Esophagus muscularis mucosa (tissue), 4 donors: Measurements from ENCODE around the gene PPP6R2. TPM values are rescaled to one million over a fixed set of nuclear protein-coding genes. Genes with fewer than 3 reads are reported as not detected.

Experiments
- DNase-seq: peaks from one replicate; pipeline ENCODE4 v3.0.0-alpha.2; 2017; ENCODE audit errors: extremely low spot score
- H3K27ac ChIP-seq, 4 donors: fragments of 200-600 bp; sonication (generic); replicated peaks in 1 of 4; 1 replicate in 3 of 4; 2 replicates in 1 of 4; pipeline ENCODE4 v1.5.1; 2016 to 2019; ENCODE audit warnings: mild to moderate bottlenecking in 1 of 4
- H3K27me3 ChIP-seq, 4 donors: fragments of 200-600 bp; sonication (generic); one replicate each; pipeline versions ENCODE4 v1.5.1 to v1.6.0; 2016 to 2019
- H3K36me3 ChIP-seq, 4 donors: fragments of 200-600 bp; sonication (generic); one replicate each; pipeline ENCODE4 v1.5.1; 2016 to 2019
- H3K4me1 ChIP-seq, 4 donors: fragments of 200-600 bp; sonication (generic); one replicate each; pipeline ENCODE4 v1.5.1; 2016 to 2019
- H3K4me3 ChIP-seq, 4 donors: fragments of 200-600 bp; sonication (generic); 1 replicate in 2 of 4; 2 replicates in 2 of 4; pipeline ENCODE4 v1.5.1; 2016 to 2019; ENCODE audit warnings: mild to moderate bottlenecking in 4 of 4, moderate library complexity in 1 of 4
- H3K9me3 ChIP-seq, 4 donors: fragments of 200-600 bp; sonication (generic); 1 replicate in 3 of 4; 2 replicates in 1 of 4; pipeline ENCODE4 v1.5.1; 2016 to 2019
- CTCF ChIP-seq, 3 experiments: fragments of 200-600 bp in 2 of 3; fragments of 450-650 bp in 1 of 3; sonication (generic) in 2 of 3; IDR thresholded peaks; one replicate each; pipeline ENCODE4 v1.5.1; 2017 to 2019; ENCODE audit warnings: antibody characterized with exemption in 3 of 3, mild to moderate bottlenecking in 2 of 3, moderate library complexity in 1 of 3
- EP300 ChIP-seq: sonication (generic); formaldehyde crosslinking; IDR thresholded peaks from one replicate; pipeline ENCODE4 v1.6.1; 2017; ENCODE audit warnings: antibody characterized with exemption
- POLR2A ChIP-seq: fragments of 450-650 bp; IDR thresholded peaks from one replicate; pipeline ENCODE4 v1.6.1; 2017; ENCODE audit warnings: antibody characterized with exemption, moderate library complexity, mild to moderate bottlenecking, low read depth
- POLR2AphosphoS5 ChIP-seq, 2 donors: sonication (generic); formaldehyde crosslinking; IDR thresholded peaks; one replicate each; pipeline ENCODE4 v1.6.1; 2017; ENCODE audit warnings: antibody characterized with exemption in 2 of 2
- WGBS: methylation state at CpG from one replicate; pipeline ENCODE4 v1.1.5; 2018; 5-methylcytosine and 5-hydroxymethylcytosine counted together
- intact Hi-C: fragments of 100-400 bp; cut with DNase I; formaldehyde crosslinking; loops from one replicate; pipeline ENCODE4 v1.15.1; 2023
- total RNA-seq, 4 donors: library from RNA; depleted of rRNA; stranded (reverse); fragments of >200 nt; gene quantifications; one replicate each; pipeline versions ENCODE4 v1.1.0 to v1.2.1, GENCODE V29; 2016

PPP6R2 gene
- total RNA-seq, 4 donors from 2014 or later: 57.7 to 79.4 (median 65.3) TPM

GRCh38 chr22:50419116-50419515 lies 76.0 kb downstream of the PPP6R2 start:
- DNase-seq: no peak
- intact Hi-C loops: no loop called here
- 96% methylated on average over 9 of the region's 9 CpGs for WGBS
- TF ChIP-seq EP300: no peak
- TF ChIP-seq CTCF (IDR thresholded peaks at IDR 0.05): no peak
- no peak for TF ChIP-seq POLR2A
- TF ChIP-seq POLR2AphosphoS5 (IDR thresholded peaks at IDR 0.05): no peak
- no peak overlapping the region for H3K4me3 ChIP-seq
- H3K9me3 ChIP-seq: no peaks in the 10 kb centered on the region
- H3K27ac ChIP-seq: no peak overlapping the region
- H3K4me1 ChIP-seq: no peaks in the 10 kb centered on the region
- H3K27me3 ChIP-seq: no peaks in the 10 kb centered on the region
- H3K36me3 ChIP-seq: peaks cover 86 to 100% (median 100%) of the 10 kb centered on the region in 4 donors

- TF ChIP-seq POLR2AphosphoS5 (IDR thresholded peaks at IDR 0.05) (no peak), POLR2A (no peak), EP300 (no peak), CTCF (IDR thresholded peaks at IDR 0.05) (no peak)
- Histone ChIP-seq H3K36me3 (peaks cover 81 to 100% (median 97%) of the 10 kb centered on the region in 4 donors), H3K27ac (no peak overlapping the region), H3K27me3 (no peaks in the 10 kb centered on the region), H3K4me1 (no peaks in the 10 kb centered on the region), H3K9me3 (no peaks in the 10 kb centered on the region), H3K4me3 (no peak overlapping the region)
- no peak for DNase-seq
- intact Hi-C loops: no loop called here
- WGBS: 90% methylated on average over 10 of the region's 10 CpGs
Measured at GRCh38 chr22:50420015-50420414, 76.9 kb downstream of the PPP6R2 start.

GRCh38 chr22:50420581-50420980 lies 77.5 kb downstream of the PPP6R2 start:
- no peaks in the 10 kb centered on the region for H3K9me3 ChIP-seq
- TF ChIP-seq POLR2AphosphoS5 (IDR thresholded peaks at IDR 0.05) (no peak), EP300 (no peak), CTCF (IDR thresholded peaks at IDR 0.05) (no peak), POLR2A (no peak)
- WGBS: 84% methylated on average over 12 of the region's 12 CpGs
- H3K4me3 ChIP-seq: no peak overlapping the region
- no peak for DNase-seq
- intact Hi-C loops: no loop called here
- no peaks in the 10 kb centered on the region for H3K4me1 ChIP-seq
- H3K27me3 ChIP-seq: no peaks in the 10 kb centered on the region
- peaks cover 81 to 100% (median 97%) of the 10 kb centered on the region in 4 donors for H3K36me3 ChIP-seq
- H3K27ac ChIP-seq: no peak overlapping the region

- 92% methylated on average over 12 of the region's 14 CpGs for WGBS
- H3K27ac ChIP-seq: no peak overlapping the region
- intact Hi-C loops: no loop called here
- H3K4me3 ChIP-seq: no peak overlapping the region
- H3K9me3 ChIP-seq: no peaks in the 10 kb centered on the region
- no peak for DNase-seq
- TF ChIP-seq EP300: no peak
- TF ChIP-seq POLR2AphosphoS5 (IDR thresholded peaks at IDR 0.05): no peak
- no peak for TF ChIP-seq CTCF (IDR thresholded peaks at IDR 0.05)
- no peak for TF ChIP-seq POLR2A
- peaks cover 66 to 97% (median 88%) of the 10 kb centered on the region in 4 donors for H3K36me3 ChIP-seq
- no peaks in the 10 kb centered on the region for H3K27me3 ChIP-seq
- H3K4me1 ChIP-seq: no peaks in the 10 kb centered on the region
Measured at GRCh38 chr22:50422046-50422445, 78.9 kb downstream of the PPP6R2 start.
